Smooth muscle cell (in vitro differentiated cells): ENCODE measurements around the gene PXYLP1. TPM values are rescaled to one million over a fixed set of nuclear protein-coding genes. Genes with fewer than 3 reads are reported as not detected.
A peak's percentile ranks its signal among the peaks of the same experiment; 100 is the strongest.

Experiments used
- DNase-seq: peaks from one replicate; lab custom pipeline; 2025; ENCODE audit not compliant: unreplicated experiment; lab: John Stamatoyannopoulos, UW
- H2AFZ ChIP-seq: fragments of 200-600 bp; sonication (generic); 2 replicates; pipeline ENCODE4 v1.6.0; 2016; ENCODE audit warnings: antibody characterized with exemption, low read depth, mild to moderate bottlenecking
- H3F3A ChIP-seq: fragments of 200-600 bp; sonication (generic); 2 replicates; pipeline ENCODE4 v1.6.0; 2017; ENCODE audit warnings: antibody characterized with exemption, low read depth
- H3K27ac ChIP-seq: fragments of 200-600 bp; sonication (generic); 2 replicates; pipeline ENCODE4 v1.5.1; 2016; ENCODE audit warnings: low read depth, mild to moderate bottlenecking
- H3K27me3 ChIP-seq: fragments of 200-600 bp; sonication (generic); 2 replicates; pipeline ENCODE4 v1.6.1; 2016; ENCODE audit warnings: low read depth, mild to moderate bottlenecking
- H3K36me3 ChIP-seq: fragments of 200-600 bp; sonication (generic); 2 replicates; pipeline ENCODE4 v1.5.1; 2016; ENCODE audit warnings: low read depth
- H3K4me1 ChIP-seq: fragments of 200-600 bp; sonication (generic); 2 replicates; pipeline ENCODE4 v1.5.1; 2016; ENCODE audit warnings: low read depth
- H3K4me2 ChIP-seq: fragments of 200-600 bp; sonication (generic); 2 replicates; pipeline ENCODE4 v1.6.0; 2016; ENCODE audit warnings: mild to moderate bottlenecking
- H3K4me3 ChIP-seq: fragments of 200-600 bp; sonication (generic); 2 replicates; pipeline ENCODE4 v1.5.1; 2016; ENCODE audit warnings: mild to moderate bottlenecking
- H3K79me2 ChIP-seq: fragments of 200-600 bp; sonication (generic); 2 replicates; pipeline ENCODE4 v1.6.0; 2016; ENCODE audit warnings: low read depth, mild to moderate bottlenecking
- H3K9ac ChIP-seq: fragments of 200-600 bp; sonication (generic); 2 replicates; pipeline ENCODE4 v1.6.0; 2016; ENCODE audit warnings: low read depth
- H3K9me3 ChIP-seq: fragments of 200-600 bp; sonication (generic); replicated peaks from 2 replicates; pipeline ENCODE4 v1.5.1; 2016; ENCODE audit warnings: low read depth
- H4K20me1 ChIP-seq: fragments of 200-600 bp; sonication (generic); 2 replicates; pipeline ENCODE4 v1.6.0; 2016; ENCODE audit warnings: low read depth
- WGBS: methylation state at CpG from one replicate; pipeline ENCODE4 v1.1.7; 2016; ENCODE audit warnings: low lambda C conversion rate; 5-methylcytosine and 5-hydroxymethylcytosine counted together
- polyA plus RNA-seq: library from polyadenylated mRNA; unstranded; fragments of >200 nt; fragmentation: Nextera tagmentation; extraction: Ambion mirVana; gene quantifications from 2 replicates; pipeline ENCODE4 v1.2.1, GENCODE V29; 2016
- total RNA-seq: library from RNA; depleted of rRNA; stranded (reverse); fragments of >200 nt; gene quantifications from 2 replicates; pipeline ENCODE4 v1.2.3, GENCODE V29; 2014
- TF ChIP-seq, protein P1 (sequence below): fragments of 200-600 bp; sonication (generic); IDR thresholded peaks from 2 replicates; pipeline ENCODE4 v1.5.1; 2017; ENCODE audit warnings: borderline replicate concordance, mild to moderate bottlenecking, antibody characterized with exemption; ENCODE audit not compliant: insufficient read depth, poor library complexity, severe bottlenecking

PXYLP1 gene
- total and polyA plus RNA-seq, 2 experiments from 2014 or later: 3.3 to 5.6 TPM

DNA sequence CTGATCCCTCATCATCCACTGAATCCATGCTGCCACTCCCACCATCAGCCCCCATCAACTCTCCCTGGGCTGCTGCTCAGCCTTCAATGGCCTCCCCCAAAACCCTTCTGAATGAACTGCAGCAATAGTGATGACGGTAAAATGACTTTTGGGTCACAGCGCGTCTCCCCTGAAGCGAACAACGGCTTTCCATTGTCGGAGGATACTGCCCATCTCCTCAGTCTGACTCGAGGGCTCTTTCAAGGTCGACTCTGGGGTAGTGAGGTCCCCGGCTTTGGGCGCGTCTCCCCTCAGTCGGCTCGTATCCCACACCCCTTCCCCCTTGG lies 79.5 kb downstream of the PXYLP1 start:
- Histone ChIP-seq H3K9ac (peak overlapping the region; percentile 28), H4K20me1 (no peaks in the 10 kb centered on the region), H3K4me3 (peak overlapping the region; percentile 87), H3K27ac (no peak overlapping the region), H3K4me1 (peaks cover 5% of the 10 kb centered on the region), H3K27me3 (no peaks in the 10 kb centered on the region), H3K36me3 (no peaks in the 10 kb centered on the region), H2AFZ (peak overlapping the region; percentile 87), H3K79me2 (no peaks in the 10 kb centered on the region), H3F3A (no peaks in the 10 kb centered on the region), H3K4me2 (peak overlapping the region; percentile 93), H3K9me3 (no peaks in the 10 kb centered on the region)
- TF ChIP-seq, protein P1, sequence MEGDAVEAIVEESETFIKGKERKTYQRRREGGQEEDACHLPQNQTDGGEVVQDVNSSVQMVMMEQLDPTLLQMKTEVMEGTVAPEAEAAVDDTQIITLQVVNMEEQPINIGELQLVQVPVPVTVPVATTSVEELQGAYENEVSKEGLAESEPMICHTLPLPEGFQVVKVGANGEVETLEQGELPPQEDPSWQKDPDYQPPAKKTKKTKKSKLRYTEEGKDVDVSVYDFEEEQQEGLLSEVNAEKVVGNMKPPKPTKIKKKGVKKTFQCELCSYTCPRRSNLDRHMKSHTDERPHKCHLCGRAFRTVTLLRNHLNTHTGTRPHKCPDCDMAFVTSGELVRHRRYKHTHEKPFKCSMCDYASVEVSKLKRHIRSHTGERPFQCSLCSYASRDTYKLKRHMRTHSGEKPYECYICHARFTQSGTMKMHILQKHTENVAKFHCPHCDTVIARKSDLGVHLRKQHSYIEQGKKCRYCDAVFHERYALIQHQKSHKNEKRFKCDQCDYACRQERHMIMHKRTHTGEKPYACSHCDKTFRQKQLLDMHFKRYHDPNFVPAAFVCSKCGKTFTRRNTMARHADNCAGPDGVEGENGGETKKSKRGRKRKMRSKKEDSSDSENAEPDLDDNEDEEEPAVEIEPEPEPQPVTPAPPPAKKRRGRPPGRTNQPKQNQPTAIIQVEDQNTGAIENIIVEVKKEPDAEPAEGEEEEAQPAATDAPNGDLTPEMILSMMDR: no peak
- no peak for DNase-seq
- WGBS: 39% methylated on average over 13 of the region's 13 CpGs

DNA sequence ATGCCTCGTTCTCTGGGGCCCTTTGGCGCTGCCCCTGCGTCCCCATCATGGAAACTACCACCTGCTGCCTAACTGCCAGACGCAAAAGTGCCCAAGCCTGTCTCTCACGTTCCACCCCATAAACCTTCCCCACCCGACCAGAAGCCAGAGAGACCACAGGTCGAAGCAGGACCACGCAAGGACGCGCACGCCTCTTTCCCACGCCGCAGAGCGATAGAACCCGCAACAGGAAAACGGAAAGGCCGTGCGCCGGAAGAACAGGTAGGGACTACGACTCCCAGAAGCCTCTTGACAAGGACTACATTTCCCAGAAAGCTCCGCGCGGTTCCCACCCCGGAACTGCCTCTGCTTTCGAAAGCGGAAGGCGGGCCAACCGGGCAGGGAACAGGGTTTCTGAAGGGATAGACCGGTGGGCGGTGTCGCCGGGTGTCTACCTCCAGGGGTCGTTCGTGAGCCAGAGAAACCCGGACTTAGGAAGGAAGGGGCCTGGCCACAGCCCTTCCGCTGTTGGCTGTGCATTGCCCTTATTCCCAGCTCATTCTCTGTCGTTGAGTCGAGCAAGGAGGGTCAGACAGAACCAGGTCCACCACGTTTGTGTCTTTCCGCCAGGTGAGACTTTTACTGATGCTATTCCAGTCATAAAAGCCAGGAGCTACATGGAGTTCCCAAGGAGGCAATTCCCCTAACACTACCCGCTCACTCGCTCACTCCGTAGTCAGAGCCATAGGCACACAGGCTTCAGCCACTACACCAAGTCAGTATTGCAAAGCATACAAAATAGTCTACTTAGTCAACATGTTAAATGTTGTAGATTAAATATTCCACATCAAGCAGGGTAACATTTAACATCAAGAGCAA lies 80.1 kb downstream of the PXYLP1 start:
- H3K9ac ChIP-seq: peak overlapping the region; percentile 28
- no peaks in the 10 kb centered on the region for H3K79me2 ChIP-seq
- TF ChIP-seq, protein P1: peak; percentile 83
- H3K4me2 ChIP-seq: peak overlapping the region; percentile 93
- no peaks in the 10 kb centered on the region for H4K20me1 ChIP-seq
- peaks cover 5% of the 10 kb centered on the region for H3K4me1 ChIP-seq
- H3K27ac ChIP-seq: peak overlapping the region; percentile 21
- H3F3A ChIP-seq: no peaks in the 10 kb centered on the region
- 10% methylated on average over 43 of the region's 43 CpGs for WGBS
- H3K27me3 ChIP-seq: no peaks in the 10 kb centered on the region
- DNase-seq: peak; percentile 84
- H3K9me3 ChIP-seq: no peaks in the 10 kb centered on the region
- H3K4me3 ChIP-seq: peak overlapping the region; percentile 87
- H3K36me3 ChIP-seq: no peaks in the 10 kb centered on the region
- H2AFZ ChIP-seq: peak overlapping the region; percentile 87

DNA sequence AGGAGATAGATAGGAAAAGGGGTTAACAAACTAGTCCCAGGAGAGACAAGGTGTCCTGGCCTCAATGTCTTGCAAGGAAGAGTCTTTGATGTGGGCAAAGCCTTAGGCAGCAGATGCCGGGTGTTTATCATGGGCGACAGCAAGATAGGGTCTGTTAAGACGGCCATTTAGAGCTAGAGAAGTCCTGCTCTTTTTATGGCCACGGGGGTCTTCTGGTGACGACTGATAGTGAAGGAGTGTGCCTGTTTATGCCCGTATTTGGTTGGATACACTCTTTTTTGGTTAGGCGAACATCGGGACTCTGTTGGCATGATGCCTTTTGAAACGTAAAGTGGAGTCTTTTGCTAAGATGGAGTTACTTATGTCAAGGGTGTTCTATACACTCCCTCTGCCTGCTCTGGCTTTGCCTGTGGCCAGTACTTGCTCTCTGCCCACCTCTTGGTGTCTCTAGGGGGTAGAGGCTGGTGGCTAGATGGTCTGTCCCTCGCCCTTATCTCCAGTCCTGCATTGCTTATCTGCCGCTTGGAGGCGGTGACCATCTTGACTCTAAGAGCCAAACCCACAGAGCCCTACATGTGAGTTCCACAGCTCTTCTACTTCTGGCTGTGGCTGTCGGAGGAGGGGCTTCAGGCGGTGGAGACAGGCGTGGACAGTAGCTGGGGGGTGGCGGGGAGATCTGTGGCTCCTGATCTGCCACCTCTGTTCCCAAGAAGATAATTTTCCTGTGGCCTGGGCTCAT lies 80.9 kb downstream of the PXYLP1 start:
- H3K4me3 ChIP-seq: peak overlapping the region; percentile 87
- DNase-seq: no peak
- H3K36me3 ChIP-seq: no peaks in the 10 kb centered on the region
- H3K9ac ChIP-seq: no peak overlapping the region
- no peaks in the 10 kb centered on the region for H3K79me2 ChIP-seq
- H3F3A ChIP-seq: no peaks in the 10 kb centered on the region
- H3K27me3 ChIP-seq: no peaks in the 10 kb centered on the region
- TF ChIP-seq, protein P1: no peak
- peak overlapping the region; percentile 87 for H2AFZ ChIP-seq
- peaks cover 5% of the 10 kb centered on the region for H3K4me1 ChIP-seq
- peak overlapping the region; percentile 21 for H3K27ac ChIP-seq
- 88% methylated on average over 16 of the region's 16 CpGs for WGBS
- peak overlapping the region; percentile 93 for H3K4me2 ChIP-seq
- H3K9me3 ChIP-seq: no peaks in the 10 kb centered on the region
- H4K20me1 ChIP-seq: no peaks in the 10 kb centered on the region
